GM18519 (cell line): ENCODE data around the gene PCF11.
"Not testable (repeated sequence)": the region's sequence is repeated elsewhere in the genome, so short reads cannot be mapped to it uniquely, and the experiment has no call there.

Experiments
- ATAC-seq: cut with Tn5 transposase; IDR thresholded peaks from one replicate; pipeline ENCODE4 v1.9.1; 2021; ENCODE audit warnings: mild to moderate bottlenecking, moderate library complexity; ENCODE audit not compliant: unreplicated experiment, low FRiP score

PCF11 gene

DNA sequence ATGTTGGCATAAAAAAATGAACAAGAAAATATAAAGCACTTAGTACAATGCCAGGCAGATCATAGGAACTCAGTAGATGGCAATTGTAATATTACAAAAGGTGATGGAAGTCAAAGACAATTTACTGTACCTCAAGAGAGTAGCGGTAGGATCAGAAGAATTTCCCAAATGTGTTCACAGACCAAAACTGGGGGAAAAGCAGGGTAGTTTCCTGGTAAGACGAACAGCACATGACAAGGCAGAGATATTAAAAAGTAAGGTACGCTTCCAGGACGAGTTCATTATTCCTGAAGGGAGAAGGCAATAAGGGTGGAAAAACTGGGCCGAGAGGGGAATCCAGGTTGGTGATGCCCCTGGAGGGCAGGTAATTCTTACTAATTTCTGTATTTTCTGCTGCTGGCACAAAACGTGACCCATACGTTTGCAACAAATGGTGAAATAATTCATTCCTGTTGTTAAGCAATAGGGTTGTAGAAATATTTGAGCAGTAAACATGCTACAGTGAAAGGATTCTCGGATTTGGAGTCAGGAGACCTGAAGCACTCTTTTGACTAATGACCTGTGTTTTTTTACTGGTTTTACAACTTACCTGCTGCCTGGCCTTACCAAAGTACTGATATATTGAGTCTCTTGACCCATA, 35.8 kb downstream of the PCF11 start:
- no peak for ATAC-seq

DNA sequence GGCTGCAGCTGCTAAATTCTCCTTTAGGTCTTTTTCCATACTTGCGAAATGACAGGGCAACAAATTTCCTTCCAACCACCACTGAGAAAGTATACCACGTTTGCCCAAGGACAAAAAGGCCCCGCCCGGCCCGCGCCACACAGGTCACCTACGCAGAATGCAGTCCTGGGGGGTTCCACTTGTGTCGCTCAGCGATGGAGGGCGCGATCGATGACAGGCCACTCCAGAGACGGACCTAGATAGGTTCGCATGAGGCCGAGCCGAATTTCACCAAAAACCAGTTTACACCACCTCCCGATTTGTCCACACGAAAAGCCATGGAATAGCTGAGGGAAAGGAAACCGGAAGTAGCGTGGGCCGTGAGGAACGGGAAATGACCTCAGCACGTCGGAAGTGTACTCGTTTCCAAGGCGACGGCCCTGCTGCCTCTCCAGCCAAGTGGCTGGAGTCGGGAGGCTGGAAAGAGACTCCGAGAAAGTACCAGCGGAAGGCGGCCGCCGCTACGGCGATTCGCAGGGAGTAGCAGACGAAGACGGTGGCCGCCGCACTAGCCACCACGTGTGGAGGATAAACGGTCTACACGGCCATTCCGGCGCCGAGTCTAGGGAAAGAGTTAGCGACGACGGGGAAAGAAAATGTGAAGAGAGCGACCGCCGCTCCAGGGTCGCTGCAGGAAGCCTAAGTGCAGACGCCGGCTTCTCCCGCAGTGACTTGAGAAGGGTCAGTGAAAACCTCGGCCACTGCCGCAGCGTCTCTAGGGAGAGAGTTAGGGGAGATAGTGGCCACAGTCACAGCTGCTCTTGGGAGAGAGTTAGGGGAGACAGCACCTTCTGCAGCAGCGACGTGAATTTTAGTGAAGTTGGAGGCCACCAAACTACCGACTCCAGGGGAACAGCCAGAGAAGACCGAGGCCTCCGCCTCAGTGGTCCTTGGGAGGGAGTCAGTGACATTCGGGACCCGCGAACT, 36.7 kb downstream of the PCF11 start, which contains the start of gene ANKRD42:
TSS of gene ANKRD42 (plus strand) at position 398 of the 966 bp plus-strand sequence. CDS start 959 bp downstream, outside the sequence.
- ATAC-seq = peak; percentile 79

DNA sequence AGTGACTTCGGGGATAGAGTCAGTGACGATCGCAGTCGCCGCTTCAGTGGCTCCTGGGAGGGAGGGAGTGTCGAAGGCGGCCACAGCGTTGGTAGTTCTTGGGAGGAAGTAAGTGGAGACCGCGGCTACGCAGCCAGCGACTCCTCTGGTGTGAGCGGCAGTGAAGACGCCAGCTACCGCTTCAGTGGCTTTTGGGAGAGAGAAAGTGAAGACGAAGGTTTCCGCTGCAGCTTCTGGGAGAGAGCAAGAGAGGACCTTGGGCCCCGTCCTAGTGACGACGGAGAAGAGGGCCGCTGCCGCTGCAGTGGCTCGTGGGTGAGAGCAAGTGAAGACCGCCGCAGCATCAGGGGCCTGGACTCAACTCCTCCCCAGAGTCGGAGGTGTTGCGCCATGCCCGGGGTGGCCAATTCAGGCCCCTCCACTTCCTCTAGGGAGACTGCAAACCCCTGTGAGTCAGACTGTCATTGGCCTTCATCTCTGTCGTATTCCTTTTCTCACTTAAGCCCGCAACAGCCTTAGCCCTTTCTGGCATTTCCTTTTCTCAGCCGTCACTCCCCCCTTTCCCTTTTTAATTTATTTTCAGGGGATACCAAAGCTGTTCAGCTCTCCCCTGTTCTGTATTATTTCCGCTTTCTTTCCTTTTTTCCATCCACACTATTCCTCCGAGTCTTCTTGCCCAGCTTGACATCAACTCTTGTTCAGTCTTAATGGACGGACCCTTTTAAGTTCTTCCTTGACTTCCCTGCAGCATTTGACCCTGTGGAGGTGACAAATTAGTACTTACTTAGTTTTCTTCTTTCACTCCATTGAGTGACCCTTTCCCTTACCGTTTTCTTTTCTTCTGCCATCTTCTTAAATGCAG, 37.6 kb downstream of the PCF11 start:
- ATAC-seq = peak; percentile 37

DNA sequence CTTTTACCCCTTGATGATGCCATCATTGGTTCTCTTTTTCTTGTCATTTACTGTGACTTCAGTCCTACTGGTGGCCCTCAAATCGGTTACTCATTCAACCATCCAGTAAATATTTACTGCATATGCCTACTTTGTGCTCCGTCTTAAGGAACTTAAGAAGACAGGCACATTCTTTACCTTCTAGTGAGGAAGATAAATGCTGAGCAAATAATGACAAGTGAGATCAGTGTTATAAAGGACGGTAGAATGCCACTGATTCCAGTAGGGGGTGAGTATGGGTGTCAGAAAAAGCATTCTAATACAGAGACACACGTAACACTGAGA, 38.2 kb downstream of the PCF11 start:
- ATAC-seq = no peak

DNA sequence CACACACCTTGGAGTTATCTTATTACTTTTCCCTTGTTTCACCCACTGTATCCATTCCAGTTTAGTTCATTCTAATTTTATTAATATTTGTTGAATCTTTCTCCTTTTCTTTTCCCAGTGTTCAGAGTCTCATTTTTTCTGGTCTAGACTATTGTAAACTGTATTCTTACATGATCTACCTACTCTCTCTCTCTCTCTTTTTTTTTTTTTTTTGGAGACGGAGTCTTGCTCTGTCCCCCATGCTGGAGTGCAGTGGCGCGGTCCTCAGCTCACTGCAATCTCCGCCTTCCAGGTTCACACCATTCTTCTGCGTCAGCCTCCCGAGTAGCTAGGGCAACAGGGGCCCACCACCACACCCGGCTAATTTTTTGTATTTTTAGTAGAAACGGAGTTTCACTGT, 38.7 kb downstream of the PCF11 start:
- ATAC-seq = no peak

DNA sequence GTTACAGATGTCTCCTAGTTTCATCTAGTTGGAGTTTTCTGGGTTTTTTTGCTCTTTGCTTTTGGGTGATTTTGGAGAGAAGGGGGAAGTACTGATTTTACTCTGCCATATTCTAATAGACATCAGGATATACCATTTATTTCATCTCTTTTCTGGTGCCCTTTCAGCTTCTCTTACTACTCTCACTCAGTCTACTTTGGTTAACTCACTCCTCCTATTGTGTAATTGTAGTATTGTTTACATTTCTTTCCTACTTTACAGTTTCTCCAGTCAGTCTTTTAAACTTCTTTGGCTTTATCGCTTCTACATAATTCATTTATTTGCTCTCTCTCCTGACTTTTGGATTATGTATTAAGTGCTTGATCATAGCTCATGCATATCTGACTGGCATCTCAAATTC, 43.1 kb downstream of the PCF11 start:
- ATAC-seq = no peak

DNA sequence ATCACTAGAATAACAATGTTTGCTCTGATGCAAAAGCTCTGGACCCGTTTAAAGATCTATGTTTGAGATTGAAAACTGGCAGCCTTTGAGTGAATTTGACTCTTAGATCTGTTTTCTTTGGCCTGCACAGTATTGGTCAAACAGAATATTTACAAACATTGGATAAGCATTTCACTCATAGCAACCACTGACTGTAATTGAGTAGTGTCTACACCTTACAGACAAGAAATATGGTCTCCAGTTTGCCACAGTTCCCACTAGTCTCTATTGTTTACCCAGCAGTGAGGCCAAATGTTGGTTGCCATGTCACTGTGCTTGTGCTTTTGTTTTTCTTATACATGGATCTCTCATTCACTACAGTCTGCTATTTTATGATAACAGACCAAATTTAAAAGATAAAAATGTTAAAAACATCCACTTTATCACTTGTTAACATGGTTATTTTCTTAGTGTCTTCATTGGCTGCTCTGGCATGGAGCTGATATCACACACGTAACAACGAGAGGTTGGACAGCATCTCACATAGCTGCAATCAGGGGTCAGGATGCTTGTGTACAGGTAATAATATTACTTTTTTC, 48.8 kb downstream of the PCF11 start:
- ATAC-seq = no peak

DNA sequence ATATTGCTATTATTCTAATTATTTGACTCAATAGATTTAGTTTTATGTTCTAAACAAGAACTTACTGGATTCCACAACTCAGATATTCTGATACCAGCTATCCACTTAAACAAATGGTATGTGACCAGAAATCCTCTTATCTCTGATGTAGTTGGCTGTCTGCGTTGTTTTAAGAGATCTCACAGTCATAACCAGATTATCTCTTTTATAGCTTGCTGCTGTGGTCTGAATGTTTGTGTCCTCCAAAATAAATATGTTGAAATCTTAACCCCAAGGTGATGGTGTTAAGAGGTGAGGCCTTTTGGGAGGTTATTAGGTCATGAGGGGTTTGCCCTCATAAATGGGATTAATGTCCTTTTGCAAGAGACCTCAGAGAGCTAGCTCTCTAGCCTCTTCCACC, 49.3 kb downstream of the PCF11 start:
- ATAC-seq = no peak

DNA sequence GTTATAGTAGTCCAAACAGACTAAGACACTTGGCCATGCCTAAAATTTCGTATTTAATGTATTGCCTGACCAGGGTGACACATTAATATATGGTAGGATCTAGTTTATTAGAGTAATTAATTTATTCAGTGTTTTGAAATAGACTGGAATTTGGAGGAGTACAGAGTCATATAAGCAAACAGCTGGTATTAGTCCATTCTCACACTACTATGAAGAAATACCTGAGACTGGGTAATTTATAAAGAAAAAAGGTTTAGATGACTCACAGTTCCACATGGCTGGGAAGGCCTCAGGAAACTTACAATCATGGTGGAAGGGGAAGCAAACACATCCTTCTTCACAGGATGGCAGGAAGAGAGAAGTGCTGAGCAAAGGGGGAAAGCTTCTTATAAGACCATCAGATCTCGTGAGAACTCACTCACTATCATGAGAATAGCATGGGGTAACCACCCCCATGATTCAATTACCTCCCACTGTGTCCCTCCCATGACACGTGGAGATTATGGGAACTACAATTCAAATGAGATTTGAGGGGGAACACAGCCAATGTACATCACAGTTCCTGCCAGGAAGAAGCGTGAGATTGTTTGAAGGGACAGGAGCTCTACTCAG, 49.9 kb downstream of the PCF11 start:
- not testable (repeated sequence) for ATAC-seq

DNA sequence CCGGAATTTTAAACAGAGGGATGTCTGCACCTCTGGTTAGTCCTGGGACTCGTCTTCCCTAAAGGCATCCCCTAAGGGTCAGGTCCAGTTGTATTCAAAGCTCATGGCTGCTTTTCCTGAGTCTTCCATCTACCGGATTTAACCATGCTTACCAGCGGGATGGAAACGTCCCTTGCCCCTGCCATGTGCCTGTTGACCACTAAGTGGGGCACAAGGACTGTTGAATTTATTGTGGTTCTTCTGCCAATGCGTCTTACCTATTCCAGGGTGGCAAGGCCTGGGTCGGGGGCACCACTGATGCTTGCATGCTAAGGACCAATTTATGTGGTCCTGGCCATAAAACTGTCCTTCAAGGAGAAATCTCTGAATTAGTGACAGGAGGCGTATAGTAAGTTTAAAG, 62.2 kb downstream of the PCF11 start:
- no peak for ATAC-seq

DNA sequence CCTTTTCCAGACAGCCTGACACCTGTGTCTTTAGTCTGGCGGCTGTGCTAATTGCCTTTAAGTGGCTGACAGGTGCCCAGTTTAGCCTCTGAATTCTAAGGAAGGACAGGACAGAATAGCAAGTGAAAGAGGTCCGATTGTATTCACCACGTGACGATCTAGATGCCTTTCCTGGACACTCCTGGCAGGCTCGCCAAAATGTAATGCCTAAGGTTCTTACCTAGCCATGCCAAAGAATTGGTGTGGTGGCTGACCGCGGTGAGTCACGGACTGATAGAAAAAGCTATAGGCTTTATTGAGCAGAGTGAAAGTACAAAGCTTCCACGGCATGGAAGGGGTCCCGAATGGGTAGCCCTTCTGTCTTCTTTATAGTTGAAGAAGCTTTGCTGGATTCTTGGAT, 63.3 kb downstream of the PCF11 start:
- ATAC-seq = no peak

DNA sequence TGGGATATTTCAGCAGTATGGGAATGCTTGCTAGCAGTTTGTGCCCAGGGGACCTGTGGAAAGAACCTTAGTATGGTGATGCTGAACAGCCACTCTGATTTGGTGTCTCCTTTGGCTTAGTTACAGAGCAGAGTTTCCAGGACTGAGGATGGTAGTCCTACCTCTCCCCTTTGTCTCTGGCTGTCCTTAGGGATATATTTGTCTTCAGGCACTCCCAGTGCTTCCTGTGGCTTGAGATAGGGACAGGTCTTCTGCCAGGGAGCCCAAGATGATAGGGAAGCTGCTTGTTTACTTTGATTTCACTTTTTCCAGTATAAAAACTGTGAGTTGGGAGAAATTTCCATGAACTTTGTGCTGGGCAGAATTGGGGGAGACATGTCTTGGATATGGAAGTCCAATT, 64.8 kb downstream of the PCF11 start:
- ATAC-seq = no peak

DNA sequence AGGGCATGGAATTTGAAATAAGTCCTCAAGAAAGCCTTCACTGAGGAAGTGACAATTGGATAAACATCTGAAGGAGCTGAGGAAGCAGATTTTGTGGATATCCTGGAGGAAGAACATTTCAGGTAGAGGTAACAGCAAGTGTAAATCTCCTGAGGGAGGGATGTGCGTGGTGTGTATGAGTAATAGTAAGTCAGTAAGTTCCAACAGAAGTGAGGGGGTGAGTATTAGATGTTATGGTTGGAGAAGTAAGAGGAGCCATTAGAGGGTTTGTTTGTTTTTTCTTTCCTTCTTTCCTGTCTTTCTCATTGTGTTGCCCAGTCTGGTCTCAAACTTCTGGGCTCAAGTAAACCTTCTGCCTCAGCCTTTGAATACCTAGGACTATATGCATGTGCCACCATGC, 65.6 kb downstream of the PCF11 start:
- no peak for ATAC-seq

DNA sequence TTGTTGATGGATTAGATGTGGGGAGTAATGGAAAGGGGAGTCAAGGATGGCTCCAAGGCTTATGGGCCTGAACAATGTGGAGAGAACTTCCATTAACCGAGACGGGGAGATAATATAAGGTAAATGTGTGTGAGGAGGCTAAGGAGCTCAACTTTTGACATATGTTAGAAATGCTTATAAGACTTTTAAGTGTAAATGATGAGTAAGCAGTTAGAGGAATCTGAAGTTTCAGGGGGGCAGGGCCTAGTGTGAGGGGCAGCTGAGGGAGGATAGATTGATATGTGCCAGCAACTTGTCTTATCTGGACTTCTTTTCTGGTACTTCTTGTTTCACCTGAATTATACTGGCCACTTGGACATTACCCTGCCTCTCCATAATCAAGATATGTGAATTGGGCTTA, 66.5 kb downstream of the PCF11 start:
- ATAC-seq = no peak

DNA sequence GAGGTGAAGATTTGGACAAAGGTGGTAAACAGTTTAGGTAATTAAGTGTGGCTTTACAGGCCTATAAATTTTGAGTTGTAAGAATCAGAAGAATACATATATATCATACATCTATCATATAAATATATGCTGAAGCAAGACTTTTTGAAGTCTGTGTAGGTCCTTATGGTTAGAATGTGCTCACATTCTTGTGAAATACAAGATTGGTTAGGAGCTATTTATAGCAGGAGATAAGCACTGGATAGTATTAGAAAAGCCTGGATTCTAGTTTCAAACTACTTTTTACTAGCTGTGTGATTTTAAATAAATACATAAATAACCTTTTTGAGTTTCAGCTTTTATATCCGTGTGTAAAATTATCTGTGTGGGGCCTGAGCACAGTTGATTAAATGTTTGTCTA, 78.9 kb downstream of the PCF11 start:
- no peak for ATAC-seq
